GM19438 (cell line): Measurements from ENCODE around the gene KAT2B.

Source experiments
- ATAC-seq: cut with Tn5 transposase; IDR thresholded peaks from one replicate; pipeline ENCODE4 v1.9.1; 2021; ENCODE audit warnings: low read depth; ENCODE audit not compliant: unreplicated experiment

Gene KAT2B

GRCh38 chr3:20062996-20063395 is 22.8 kb downstream of the KAT2B start:
- ATAC-seq = no peak

GRCh38 chr3:20064387-20064786 is 24.1 kb downstream of the KAT2B start:
- ATAC-seq = no peak

- no peak for ATAC-seq
Observed at GRCh38 chr3:20064796-20065564, 24.7 kb downstream of the KAT2B start.

GRCh38 chr3:20066079-20066478 is 25.8 kb downstream of the KAT2B start:
- ATAC-seq = no peak

GRCh38 chr3:20066850-20067617 is 26.8 kb downstream of the KAT2B start:
- ATAC-seq = no peak

GRCh38 chr3:20068512-20069177 is 28.4 kb downstream of the KAT2B start:
- ATAC-seq = no peak

- no peak for ATAC-seq
Observed at GRCh38 chr3:20069178-20069532, 28.9 kb downstream of the KAT2B start.

GRCh38 chr3:20071175-20071574 is 30.9 kb downstream of the KAT2B start:
- no peak for ATAC-seq

GRCh38 chr3:20072422-20072821 is 32.2 kb downstream of the KAT2B start:
- ATAC-seq = no peak

- ATAC-seq = no peak
Observed at GRCh38 chr3:20073068-20073467, 32.8 kb downstream of the KAT2B start.

- no peak for ATAC-seq
Observed at GRCh38 chr3:20073683-20074082, 33.4 kb downstream of the KAT2B start.

GRCh38 chr3:20074226-20075063 is 34.2 kb downstream of the KAT2B start:
- ATAC-seq = no peak

- ATAC-seq = no peak
Observed at GRCh38 chr3:20075197-20075596, 35.0 kb downstream of the KAT2B start.

GRCh38 chr3:20076296-20076997 is 36.2 kb downstream of the KAT2B start:
- ATAC-seq = no peak

- no peak for ATAC-seq
Observed at GRCh38 chr3:20077068-20077467, 36.8 kb downstream of the KAT2B start.

GRCh38 chr3:20078194-20078714 is 38.0 kb downstream of the KAT2B start:
- no peak for ATAC-seq

- ATAC-seq = no peak
Observed at GRCh38 chr3:20079621-20080020, 39.4 kb downstream of the KAT2B start.

GRCh38 chr3:20080956-20081554 is 40.8 kb downstream of the KAT2B start:
- ATAC-seq = peak; percentile 90

GRCh38 chr3:20083253-20083652 is 43.0 kb downstream of the KAT2B start:
- ATAC-seq = no peak
